GM12875 (cell line): Measurements from ENCODE around the gene MTF1.

ENCODE experiments used
- H3K4me3 ChIP-seq: one replicate; pipeline ENCODE4 v1.5.1; 2011; ENCODE audit warnings: low read depth, low read length, control low read depth
- CTCF ChIP-seq: IDR thresholded peaks from 2 replicates; pipeline ENCODE4 v1.5.1; 2011; ENCODE audit warnings: low read depth, mild to moderate bottlenecking, control low read depth, inconsistent platforms, low read length, moderate library complexity, borderline replicate concordance; ENCODE audit not compliant: insufficient read depth

MTF1 gene

GRCh38 chr1:37765916-37766664 is 93.3 kb downstream of the MTF1 start:
- no peak for TF ChIP-seq CTCF
- no peak overlapping the region for H3K4me3 ChIP-seq

DNA sequence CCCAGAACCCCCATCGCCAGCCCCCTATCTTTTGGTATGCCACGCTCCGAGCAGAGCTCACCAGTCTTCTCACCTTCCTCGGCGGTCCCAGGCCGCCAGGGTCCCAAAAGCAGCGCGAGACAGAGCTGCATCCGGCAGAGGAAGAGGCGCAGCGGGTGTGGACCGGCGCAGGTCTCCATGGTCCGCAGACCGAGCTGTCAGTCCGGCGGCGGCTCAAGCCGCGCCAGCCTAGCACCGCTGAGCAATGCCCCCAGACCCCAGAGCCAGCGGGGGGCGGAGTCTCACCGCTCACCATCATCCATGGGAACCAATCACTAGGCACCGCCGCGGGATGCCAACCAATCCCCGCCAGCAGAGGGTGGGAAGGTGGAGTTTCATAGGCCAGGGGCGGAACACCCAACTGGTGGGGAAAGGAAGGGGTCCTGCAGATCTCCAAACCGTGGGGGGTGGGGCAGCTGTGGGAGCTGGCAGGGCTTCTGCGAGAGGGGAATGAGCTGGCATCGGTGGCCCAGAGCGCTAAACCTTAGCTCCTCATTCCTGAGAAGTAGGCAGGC is 94.4 kb downstream of the MTF1 start, which contains the start of gene EPHA10:
Gene EPHA10, minus strand, starts transcription at position 233 of the 554 bp plus-strand sequence. Its CDS starts 54 bp downstream, at position 179.
- no peak within 1 kb of the TSS for H3K4me3 ChIP-seq
- no peak for TF ChIP-seq CTCF

DNA sequence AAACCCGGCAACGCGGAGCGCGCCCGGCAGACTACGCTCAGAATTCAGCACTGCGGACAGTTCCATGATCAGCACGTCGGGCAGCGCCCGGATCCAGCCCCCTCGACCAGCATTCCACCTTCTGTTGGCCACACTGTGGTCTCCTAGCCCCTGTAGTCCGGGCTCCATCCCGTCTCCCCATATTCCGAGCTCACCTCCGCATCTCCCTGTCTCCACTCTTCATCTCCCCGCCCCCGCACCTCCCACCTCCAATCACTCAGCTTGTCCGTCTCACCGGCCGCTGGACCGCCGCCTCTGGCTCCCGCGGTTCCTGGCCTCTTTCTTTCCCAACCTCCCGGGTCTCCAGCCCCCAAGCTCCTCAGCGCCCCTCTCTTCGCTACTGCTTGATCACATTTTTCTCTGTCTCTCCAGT is 95.0 kb downstream of the MTF1 start:
- TF ChIP-seq CTCF: no peak
- H3K4me3 ChIP-seq: no peak overlapping the region

DNA sequence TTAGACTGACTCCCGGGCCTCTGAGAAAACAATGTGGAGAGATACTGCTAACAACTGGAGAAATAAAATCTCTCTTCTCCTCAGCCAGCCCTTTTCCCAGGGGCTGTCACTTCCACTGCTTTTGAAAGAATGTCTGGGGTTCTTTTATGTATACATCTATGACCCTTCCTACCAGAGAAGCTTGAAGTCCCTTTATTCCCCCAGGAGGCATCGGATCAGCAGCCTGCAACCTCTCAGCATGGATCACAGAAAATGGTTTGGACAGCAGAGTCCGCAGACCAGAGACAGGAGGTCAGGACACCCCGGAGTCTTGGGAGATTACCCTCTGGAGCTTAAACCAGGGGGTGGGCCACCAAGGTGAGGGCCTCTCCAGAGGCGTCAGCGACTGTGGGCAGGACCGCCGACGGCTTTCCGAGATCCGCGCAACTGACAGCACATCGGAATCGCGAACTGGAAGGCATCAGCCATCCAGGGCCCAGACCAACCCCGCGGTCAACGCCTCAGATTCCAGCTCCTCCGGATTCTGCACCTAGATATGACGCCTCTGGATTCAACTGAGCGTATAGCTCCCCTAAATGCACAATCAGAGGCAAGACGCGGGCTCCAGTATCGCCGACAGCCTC is 95.5 kb downstream of the MTF1 start:
- no peak for TF ChIP-seq CTCF

DNA sequence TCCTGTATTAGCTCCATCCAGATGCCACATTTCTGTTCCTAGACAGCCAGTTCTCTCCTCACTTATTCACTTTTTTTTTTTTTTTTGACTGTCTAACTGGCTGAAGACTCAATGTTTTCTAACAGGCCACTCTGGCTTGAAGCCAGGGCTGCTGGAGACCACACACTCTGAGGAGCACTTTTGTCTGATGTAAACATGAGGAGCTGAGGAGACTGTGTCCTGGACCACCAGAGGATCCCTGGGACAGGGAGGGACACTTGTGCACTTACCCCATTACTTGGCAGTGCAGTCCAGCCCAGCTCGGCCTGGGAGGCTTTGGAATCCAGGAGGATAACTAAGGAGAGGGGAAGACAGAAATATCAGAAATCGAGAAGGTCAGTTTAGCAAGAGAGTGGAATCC is 96.9 kb downstream of the MTF1 start:
- no peak for TF ChIP-seq CTCF
- no peak overlapping the region for H3K4me3 ChIP-seq

More for the DNA sequence above, 95.5 kb downstream of the MTF1 start:
- no peak overlapping the region for H3K4me3 ChIP-seq

DNA sequence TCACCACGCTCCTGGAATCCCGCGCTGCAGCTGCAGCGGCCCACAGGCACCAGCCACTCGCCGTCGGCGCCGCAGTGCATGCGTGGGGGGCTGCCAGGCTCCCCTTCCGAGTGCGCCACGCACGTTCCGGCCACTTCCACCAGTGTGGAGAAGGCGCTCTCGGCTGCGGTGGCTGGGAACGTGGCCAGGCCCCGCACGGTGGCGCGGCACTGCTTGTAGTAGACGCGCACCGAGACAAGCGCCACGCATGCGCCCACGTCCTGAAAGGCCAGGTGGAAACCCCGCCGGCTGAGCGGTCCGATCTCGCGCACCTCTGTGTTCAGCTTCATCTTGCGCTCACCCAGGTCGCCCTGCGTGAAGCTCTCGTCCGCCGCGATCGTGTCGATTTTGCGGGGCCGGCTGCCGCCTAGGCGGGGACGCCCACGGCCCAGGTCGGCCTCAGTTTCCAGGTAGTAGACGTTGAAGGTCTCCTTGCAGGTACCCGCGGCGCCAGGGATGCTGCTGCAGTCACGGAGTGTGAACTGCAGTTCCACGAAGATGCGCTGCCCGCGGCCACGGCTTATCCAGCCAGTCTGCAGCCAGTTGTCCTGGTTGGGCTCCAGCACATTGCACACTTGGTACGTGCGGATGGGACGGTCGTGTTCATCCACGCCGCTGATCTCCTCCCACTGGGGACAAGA is 97.8 kb downstream of the MTF1 start:
- TF ChIP-seq CTCF: no peak
- H3K4me3 ChIP-seq: no peak overlapping the region
